NCI-H510A (cell line): ENCODE results near the gene KMT2E.

Experiments
- DNase-seq: peaks from one replicate; lab custom pipeline; 2025; lab: John Stamatoyannopoulos, UW

Gene KMT2E

DNA sequence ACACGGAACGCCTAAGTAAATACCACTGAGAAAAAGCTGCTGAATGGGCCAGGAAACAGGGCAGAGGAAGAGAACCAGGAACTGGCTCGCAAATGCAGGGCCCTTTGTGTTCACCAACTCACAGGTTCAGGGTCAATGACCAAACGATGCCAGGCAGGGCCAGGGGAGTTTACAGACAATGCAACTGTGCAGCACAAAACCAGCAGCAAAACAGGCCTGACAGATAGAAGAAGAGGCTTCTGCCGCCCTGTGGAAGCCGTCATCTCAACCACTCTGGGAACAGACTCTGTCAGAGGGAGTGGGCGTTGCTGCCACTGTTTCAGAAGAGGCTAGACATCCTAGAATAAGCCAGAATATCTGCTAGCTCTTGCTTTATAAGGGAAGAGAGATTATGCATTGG, 117.9 kb downstream of the KMT2E start:
- DNase-seq: no peak

DNA sequence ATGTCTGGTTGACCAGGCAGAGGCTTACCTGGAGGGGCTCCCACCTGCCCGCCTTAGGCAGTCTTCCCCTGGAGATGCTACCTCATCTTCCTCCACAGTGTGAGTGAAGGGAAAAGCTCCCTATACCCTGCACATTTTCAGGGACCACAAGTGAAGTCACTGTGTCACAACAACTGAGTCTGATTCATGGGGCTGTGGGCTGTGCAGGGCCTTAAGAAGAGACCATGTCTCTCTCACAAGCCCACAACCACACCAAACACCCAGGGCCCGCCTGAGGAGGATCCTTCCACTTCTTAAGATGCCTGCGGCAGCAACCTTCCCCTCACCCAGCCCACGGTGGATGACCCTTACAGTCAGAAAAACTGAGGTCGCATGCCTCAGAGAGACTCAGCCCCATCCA, 118.3 kb downstream of the KMT2E start:
- DNase-seq: no peak

DNA sequence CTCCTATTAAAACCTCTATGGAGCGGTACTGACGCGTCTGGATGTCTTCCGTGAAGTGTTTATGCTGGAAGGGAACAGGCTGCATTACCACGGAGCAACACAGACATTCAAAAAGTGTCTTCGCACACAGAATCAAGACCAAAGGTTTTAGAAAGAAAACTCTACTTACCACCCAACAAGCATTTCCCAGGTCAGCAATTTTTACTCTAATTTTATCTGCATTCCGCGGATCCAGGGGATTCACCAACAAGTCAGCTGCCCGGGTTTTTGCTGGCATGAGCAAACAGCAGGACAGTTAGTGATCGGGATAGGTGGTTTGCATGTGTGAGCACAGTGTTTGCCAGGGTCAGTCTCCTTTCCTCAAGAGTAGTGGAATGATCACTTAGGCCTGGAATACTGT, 118.8 kb downstream of the KMT2E start:
- DNase-seq: no peak

DNA sequence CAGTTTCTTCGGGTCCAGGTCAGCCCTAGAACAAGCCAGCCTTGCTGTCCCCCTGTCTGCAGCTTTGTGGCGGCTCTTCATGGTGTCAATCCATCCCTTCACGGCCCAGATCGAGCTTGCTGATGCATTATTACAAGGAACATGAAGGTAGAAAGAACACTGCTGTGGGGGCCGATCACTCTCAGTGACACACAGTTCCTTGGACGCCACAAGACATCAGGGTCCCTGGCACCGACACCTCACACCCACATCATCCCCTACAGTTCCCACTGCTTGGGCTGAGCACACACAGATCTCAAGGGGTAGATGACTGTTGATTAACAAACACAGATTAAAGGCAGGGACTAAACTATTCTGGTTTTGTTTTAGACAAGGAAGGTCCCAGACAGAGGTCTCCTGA, 119.4 kb downstream of the KMT2E start:
- no peak for DNase-seq

DNA sequence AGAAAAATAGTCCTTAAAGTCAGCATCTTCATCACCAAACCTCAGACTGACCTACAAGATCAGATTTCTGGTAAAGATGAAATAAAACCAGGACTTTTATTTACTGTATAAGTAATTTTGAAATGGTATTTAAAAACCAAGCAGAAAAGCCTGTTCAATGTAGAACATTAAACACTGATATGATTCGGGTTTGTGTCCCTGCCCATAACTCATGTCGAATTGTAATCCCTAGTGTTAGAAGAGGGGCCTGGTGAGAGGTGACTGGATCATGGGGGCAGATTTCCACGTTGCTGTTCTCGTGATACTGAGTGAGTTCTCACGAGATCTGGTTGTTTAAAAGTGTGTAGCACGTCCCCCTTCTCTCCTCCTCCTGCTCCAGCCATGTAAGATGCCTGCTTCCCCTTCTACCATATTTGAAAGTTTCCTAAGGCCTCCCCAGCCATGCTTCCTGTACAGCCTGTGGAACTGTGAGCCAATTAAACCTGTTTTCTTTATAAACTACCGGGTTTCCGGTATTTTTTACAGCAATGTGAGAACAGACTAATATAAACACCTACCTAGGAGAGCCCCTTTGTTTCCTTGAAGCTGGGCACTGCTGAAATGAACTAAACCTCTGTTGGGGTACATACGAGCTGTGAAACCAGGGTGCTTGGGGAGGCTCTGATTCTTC, 120.1 kb downstream of the KMT2E start:
- no peak for DNase-seq

DNA sequence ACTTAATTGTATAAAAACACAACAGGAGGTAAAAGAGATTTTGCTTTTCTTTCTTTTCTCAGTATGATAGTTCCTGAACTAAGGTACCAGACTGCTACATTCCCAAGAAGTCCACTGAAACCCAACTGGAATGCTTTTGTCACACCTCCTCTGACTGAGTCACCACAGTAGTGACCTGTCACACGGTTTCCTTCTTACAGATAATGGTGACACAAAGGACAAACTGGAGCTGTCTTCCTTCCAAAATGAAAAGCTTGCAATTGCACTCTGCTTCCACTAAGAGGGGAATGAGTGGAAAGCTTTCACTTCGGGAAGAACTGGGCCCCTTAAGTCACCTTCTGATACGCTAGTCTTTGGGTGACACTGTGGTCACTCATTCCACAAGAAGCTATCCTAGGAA, 122.2 kb downstream of the KMT2E start:
- no peak for DNase-seq

DNA sequence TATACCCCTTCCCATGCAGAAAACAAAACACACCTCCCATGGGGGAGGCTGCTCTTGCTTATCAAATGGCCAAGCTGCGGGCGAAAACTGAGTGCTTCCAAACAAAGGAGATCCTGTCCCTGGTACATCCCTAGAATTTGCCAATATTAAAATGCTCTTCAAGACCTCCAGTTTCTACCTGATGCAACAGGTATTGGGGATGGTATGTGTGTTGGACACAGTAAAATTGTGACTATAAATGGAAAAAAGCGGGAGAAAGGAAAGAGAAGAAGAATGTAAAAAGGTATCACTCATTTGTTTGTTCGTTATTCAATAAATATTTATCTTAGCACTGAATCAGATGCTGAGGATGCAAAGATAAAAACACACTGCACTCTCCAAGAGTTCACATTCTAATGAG, 123.9 kb downstream of the KMT2E start:
- DNase-seq: no peak

DNA sequence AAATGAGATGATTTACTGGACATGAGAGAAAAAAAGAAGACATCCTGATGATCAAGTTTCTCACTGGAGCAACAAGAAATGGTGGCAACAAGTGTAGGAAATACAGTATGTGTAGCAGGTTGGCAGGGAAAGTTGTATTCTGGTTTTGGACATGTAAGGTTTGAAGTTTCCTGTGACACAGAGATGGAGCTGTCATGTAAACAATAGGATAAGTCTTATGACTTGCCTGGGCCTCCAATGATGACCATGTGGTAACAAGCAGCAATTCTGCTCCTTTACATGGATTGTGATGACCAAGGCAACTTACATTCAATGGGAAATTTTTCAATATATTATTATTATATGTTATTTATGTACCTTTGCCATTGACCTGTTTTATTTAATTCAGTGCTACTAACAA, 125.4 kb downstream of the KMT2E start:
- DNase-seq: no peak

DNA sequence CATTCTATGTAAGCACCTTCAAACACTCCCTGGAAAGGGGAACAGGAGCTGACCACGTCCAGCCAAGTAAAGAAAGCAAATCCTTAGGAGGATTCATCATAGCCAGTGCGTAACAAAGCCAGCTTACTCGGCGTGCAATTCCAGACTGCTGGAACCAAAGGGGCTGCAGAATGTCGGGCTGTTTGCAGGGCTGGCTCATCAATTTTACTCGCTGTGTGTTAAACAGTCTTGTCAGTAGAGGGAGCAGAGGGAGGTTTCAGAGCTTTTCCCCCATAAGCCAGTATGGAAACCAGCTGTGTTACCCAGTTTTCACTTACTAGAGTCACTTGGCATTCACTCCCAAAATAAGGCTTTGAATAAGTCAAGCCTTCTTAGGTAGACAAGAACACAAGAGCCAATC, 127.1 kb downstream of the KMT2E start:
- no peak for DNase-seq

DNA sequence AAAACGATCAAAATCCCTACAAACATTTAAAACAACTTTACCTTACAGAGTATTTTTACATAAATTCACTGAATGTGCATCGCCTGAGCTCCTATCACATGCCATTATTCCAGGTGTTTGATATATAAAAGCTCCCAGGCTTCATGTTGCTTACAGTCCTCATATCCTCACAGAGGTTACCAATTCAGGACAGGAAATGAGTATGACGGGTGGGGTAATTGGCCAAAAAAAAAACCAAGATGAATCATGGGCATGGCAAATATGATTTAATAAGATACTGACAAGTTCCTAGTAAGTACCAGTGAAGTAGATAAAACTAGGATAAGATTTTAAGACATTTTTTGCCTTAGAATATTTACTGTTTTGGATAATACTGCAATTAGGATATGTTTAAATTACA, 135.8 kb downstream of the KMT2E start:
- no peak for DNase-seq

DNA sequence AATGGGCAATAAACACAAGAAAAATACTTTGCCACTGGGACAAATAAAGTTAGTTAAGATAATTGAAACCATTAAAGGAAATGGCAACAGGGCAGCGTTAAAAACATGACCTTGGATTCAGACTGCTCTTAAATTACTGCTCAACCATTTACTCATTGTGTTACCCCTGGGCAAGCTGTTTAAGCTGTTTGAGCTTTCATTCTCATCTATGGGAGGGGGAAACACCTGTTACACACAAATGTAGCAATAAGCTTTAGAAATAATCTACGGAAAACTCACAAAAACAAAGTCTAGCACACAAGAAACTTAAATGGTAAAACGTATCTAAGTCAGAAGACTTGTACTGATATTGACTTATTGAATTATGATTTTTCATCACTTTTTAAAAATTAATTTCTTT, 137.1 kb downstream of the KMT2E start:
- DNase-seq: no peak

DNA sequence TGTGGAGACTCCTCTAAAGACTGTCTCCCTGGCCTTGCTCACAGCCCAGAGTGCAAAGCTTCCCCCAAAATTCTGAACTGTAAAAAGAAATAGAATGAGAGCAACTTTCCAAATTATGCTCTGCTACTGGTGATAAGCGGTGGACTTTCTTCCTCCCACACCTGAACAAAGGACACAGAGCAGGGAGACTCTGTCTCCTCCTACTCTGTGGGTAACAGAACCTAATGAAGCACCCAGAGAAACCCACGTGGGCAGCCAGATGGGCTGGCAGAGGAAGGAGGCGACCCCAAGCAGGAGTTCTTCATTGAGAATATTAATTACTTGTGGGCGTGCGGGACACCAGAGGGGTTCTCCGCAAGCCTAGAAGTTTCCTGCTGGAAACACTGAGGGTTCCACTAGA, 139.5 kb downstream of the KMT2E start:
- no peak for DNase-seq

DNA sequence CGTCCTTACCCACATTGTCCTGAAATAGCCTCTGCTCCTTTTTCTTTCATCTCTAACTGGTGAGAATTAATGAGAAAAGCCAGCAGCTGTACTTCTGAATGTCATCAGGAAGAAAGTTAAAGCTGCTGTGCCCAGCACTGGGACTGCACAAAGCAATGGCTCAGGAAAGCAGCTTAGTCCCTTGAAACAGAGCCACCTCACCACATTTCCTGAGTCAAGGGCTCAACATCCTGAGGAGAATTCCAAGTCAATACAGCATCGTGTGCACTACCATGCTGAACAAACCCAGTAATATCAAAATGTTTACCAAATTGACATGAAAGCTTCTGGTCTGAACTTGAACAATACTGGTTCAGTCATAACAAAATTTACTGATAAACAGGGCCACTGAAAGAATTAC, 140.1 kb downstream of the KMT2E start:
- DNase-seq: no peak

DNA sequence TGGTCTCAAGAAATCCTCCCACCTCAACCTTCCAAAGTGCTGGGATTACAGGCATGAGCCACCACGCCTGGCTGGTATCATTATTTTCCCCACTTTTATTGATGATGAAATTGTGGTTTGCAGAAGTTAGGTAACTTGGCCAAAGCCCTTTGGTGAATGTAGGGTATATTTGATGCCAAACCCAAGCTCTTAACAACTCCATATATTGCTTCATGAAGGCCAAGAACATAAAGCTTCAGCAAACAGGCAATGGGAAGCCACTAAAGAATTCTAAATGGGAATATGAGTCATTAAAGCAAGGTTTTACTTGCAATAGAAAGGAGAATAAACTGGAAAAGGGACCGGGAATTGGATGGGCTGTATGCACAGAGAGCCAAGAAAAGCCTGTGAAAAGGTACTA, 142.7 kb downstream of the KMT2E start:
- DNase-seq: no peak

DNA sequence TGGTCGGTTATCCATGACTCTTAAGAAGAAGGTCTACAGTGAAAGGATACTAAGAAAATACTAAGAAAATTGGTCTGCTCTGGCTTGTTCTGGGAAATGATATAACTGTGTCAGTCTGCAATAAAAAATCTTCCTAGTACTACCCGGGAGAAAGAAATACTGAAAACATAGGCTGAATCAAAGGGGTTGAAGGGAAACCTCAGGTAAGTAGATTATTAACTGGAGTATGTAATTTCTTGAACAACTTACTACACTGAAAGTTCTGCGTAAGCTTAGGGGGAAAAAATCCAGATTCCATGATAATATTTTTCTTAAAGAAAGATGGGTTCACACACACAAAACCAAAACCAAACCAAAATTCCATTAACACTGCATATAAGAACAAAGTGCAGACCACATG, 143.3 kb downstream of the KMT2E start:
- no peak for DNase-seq

DNA sequence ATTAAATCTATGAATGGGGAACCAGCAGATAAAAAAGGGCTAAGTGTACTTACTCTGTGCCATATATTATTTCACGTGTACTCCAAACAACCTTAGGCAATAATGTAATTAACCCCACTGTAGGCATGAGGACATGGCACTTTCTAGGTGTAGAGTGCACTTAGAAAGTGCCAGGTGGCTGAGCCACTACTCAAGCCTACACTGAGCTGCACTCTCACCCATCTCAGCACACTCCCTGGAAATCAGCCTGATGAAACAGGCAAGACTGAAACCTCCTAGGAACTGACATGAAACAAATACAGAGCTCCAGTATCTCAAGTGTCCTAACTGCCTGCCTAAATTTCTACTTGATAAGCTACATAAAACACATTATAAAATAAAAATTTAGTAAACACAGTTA, 147.4 kb downstream of the KMT2E start:
- no peak for DNase-seq
